ENCODE measurements around the gene CEMIP.

- no peak for TF ChIP-seq CTCF (tag by site-specific recombination; IDR thresholded peaks at IDR 0.05)
- no peak for TF ChIP-seq REST (tag by site-specific recombination; IDR thresholded peaks at IDR 0.05)
These were observed 123.2 kb downstream of the CEMIP start for GRCh38 chr15:80902298-80902801.

Measured in HEK293 (cell line).